Amygdala (tissue), 56 donors: ENCODE results near the gene ZSWIM6.

Experiments
- DNase-seq, 56 donors: peaks; one replicate each; lab custom pipeline; 2025; lab: John Stamatoyannopoulos, UW

Gene ZSWIM6

GRCh38 chr5:61353293-61353692 lies 21.2 kb downstream of the ZSWIM6 start:
- DNase-seq = no peak

DNA sequence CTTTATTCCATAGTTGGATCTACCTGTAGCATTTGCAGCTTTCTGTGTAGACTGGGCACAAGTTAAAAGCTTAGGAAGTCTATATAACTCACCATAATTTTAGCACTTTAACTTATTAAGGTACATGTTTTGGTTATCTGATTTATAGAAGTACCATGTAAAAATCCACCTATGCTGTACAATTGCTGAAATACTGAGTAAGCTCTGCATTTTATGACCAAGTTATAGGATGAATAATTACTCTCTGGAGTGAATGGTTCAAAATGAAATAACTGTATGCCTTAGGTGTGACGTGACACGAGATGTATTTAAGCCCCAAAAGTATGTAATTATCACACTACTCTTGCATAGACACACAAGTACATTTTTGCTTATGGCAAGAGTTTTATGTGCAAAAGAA lies 22.1 kb downstream of the ZSWIM6 start:
- no peak for DNase-seq

DNA sequence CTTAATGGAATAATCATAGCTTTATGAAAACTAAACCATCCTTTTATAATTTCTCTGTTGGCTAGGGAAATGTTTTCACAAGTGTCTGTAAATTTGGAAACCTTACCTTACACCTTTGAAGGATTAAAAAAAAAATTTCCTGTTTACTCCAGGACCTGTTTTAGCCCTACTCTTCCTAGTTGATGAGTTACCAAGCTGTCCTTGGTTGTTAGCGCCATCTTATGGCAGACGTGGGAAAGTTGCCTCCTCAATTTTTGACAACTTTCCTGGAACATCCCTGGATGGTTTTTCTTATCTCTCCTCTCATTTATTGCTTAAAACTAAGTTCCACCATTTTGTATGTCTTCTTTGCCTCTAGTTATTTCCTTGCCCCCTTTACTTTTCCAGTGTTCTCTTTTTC lies 25.7 kb downstream of the ZSWIM6 start:
- no peak for DNase-seq

- no peak for DNase-seq
Observed at GRCh38 chr5:61362796-61363368, 30.8 kb downstream of the ZSWIM6 start.

- DNase-seq = no peak
Observed at GRCh38 chr5:61363401-61364114, 31.5 kb downstream of the ZSWIM6 start.

DNA sequence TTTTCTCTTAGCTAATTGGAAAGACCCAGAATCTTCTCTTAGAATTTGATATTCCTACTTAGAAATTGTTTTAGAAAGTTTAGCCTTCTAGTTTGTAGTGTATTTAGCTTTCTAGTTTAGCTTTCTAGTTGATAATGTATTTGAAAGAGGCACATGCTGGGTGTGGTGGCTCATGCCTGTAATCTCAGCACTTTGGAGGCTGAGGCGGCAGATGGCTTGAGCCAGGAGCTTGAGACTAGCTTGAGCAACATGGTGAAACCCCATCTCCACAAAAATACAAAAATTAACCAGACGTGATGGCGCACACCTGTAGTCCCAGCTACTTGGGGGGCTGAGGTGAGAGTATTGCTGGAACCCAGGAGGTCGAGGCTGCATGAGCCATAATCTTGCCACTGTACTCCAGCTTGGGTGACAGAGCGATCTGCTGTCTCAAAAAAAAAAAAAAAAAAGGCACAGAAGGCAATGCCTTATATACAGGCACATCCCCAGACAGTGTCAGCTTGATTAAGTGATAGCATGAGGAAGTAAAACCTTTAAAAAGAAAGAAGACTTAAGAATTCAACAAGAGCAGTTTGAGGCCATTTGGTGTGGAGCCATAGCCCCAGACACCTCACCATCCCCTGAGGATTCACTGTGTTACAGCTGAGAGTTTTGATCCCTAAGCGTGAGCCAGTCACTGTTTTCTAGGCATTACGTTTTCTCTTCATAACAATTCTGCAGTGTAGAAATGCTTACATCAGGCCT lies 34.6 kb downstream of the ZSWIM6 start:
- no peak for DNase-seq

GRCh38 chr5:61370506-61370905 lies 38.4 kb downstream of the ZSWIM6 start:
- no peak for DNase-seq

GRCh38 chr5:61371474-61371873 lies 39.4 kb downstream of the ZSWIM6 start:
- no peak for DNase-seq

DNA sequence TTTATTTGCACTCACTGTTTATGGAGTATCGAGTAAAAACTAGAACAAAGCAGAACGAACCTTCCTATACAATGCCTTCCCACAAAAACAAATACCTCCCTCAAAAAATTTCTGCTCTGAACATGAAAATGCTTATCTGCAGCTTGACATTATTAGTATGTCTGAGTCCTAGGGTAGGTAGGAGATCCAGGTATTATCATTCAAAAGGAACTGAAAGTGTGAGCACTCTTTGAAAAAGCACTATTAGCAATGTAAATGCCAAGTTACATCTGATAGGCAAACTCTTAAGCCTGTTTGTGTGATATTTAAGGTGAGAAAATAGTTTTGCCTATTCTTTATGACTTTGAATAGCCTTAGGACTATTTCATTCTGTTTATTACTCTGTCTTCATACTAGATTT lies 47.6 kb downstream of the ZSWIM6 start:
- no peak for DNase-seq

DNA sequence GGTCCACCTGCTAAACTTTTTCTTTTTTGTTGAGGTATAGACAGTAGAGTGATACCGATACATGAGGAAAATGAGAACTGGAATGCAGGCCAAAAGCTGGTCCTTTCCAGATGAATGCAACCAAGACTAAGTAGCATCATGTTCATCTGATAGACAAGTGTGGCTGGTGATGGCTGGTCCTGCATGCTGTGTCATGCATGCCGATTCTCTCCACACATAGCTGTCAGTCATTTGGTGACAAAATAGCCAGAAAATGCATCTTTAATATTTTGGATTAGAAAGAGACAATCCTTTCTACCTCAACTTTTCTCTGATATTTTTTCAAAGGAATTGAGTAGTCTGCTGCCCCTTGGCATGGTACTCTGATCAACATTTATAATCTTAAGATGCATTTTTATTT lies 49.9 kb downstream of the ZSWIM6 start:
- no peak for DNase-seq

- no peak for DNase-seq
Observed at GRCh38 chr5:61385627-61386026, 53.6 kb downstream of the ZSWIM6 start.

DNA sequence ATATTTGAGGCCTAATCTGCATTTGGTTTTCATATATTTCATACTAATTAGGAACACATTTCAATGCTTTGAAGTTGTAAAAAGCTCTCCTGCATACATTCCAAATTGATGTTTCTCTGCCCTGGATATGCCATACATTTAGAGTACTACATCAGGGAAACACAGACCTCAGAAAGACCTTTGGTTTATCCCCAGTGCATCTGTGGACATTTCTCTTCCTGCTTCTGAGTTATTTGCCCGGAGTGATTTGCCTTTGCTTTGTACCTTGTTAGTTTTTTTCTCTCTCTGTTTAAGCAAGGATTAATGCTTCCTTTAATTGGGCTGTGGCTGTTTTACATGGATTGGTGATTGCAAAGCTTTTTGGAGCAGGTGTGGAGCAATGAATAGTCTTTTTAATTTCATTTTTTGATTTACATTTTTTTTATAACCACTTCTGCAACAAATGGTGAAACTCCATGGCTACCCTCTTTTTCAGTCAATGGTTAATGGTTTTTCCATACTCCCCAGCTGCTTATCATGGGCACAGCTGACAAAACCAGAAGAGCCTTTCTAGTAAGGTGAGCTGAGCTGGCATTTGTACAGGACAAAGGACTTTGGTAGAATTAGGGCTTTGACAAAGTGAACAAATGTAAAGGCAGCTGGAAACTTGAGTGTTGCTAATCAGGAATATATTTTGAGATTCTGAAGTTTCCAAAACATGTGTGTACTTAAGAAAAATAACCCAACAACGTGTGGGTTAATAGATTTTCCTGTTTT lies 54.2 kb downstream of the ZSWIM6 start:
- DNase-seq = no peak

DNA sequence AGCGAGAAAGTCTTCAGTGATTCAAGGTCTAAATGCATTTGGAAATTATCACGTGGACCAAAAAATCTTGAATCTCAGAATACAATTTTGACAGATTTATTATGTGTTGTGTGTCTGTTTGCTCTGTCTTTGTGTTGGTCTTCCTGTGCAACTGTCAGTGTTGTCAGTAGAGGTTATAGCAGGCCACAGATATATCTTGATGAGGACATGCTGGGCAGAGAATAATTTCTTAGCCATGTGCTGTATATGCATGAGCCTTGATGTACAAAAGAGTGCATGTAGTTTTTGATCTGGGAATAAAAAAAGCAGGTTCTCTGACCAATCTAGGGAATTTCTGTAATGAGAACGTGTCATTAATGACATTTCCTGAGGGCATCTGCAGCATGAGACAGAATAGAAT lies 57.6 kb downstream of the ZSWIM6 start:
- no peak for DNase-seq

DNA sequence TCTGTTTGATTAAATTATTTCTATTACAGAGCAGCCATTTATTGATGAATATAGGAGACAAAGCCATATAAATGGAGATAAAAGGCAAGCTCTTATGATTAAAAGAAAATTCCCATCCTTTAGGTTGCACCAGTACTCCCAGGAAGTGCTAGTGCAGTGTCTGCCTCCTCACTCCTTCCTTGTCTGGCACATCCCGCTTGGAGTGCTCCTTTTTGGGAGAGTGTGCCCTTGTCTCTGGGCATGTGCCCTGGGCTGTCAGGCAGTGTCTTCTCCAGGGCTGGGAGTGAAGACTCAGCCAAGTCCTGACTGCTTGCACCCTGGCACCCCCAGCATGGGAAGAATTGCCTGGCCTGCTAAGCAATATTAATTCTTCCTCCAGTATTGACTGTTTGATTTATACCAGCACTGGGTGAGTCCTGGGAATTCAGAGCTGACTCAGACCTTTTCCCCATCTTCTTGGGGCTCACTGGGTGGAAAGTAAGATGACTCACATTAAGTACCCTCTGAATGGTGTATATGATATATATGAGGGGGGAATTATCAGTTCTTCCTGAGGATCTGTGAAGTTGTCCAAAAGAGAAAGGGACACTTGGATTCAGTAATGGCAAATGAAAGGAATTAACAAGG lies 62.1 kb downstream of the ZSWIM6 start:
- DNase-seq = no peak

DNA sequence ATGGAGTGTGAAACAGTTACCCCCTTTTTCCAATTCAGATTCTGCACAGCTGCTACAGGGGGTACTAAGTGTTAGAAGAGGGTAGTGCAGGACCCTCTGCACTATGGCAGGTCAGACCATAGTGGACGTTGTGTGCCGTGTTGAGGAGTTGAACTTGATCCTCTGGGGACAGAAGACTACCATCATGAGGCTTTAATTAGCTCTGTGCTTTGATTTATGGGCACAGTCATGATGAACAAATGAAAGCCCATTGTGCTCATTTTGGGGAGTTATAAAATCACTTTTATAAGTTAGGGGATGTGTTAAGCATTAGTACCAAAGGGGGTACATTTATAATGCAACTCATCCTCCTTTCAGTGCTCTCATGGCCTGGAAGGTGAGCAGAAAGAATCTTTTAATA lies 62.7 kb downstream of the ZSWIM6 start:
- DNase-seq = no peak

- DNase-seq = no peak
Observed at GRCh38 chr5:61397238-61397637, 65.2 kb downstream of the ZSWIM6 start.

GRCh38 chr5:61397937-61398336 lies 65.9 kb downstream of the ZSWIM6 start:
- DNase-seq = no peak

DNA sequence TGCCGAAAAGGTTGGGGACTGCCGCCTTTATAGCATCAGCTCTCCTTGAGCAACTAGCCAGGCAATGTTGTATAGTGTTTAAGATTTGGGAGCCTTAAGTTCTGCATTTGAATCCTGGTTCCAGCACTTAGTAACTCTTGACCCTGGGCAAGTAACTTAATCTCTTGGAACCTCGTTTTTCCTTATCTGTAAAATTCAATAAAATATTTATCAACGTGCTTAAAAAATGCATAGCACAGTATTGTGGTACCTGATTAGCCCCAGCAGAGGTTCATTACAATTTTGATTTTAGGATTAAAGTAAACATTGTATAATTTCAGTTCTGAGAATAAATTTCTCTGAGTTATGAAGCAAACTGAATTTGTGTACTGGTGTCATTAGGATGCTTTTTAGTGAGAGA lies 66.4 kb downstream of the ZSWIM6 start:
- DNase-seq = no peak

GRCh38 chr5:61399679-61400078 lies 67.6 kb downstream of the ZSWIM6 start:
- DNase-seq = no peak

DNA sequence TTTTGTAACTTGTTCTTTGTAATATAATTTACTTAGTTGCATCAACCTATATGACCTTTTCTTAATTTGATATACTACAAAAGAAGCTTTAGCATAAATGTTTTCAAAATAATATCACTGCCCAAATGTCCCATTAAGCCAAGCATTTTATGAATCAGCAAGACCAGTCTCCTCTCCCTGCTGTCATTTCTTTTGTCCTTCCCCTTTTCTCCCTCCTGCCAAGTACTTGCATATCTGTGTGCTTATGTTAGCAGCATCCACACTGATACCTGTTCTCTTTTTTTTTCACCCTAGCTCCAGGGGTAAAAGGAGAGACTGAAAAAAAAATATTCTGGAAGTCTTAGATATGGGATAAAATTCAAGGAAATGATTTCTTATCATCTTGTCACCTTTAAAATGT lies 69.7 kb downstream of the ZSWIM6 start:
- no peak for DNase-seq
